HG03066 (cell line): Measurements from ENCODE around the gene OTOF.
"Not testable (repeated sequence)": the region's sequence is repeated elsewhere in the genome, so short reads cannot be mapped to it uniquely, and the experiment has no call there.

Source experiments
- ATAC-seq: cut with Tn5 transposase; IDR thresholded peaks from one replicate; pipeline ENCODE4 v1.9.1; 2021; ENCODE audit warnings: low read depth; ENCODE audit not compliant: unreplicated experiment

The OTOF gene

DNA sequence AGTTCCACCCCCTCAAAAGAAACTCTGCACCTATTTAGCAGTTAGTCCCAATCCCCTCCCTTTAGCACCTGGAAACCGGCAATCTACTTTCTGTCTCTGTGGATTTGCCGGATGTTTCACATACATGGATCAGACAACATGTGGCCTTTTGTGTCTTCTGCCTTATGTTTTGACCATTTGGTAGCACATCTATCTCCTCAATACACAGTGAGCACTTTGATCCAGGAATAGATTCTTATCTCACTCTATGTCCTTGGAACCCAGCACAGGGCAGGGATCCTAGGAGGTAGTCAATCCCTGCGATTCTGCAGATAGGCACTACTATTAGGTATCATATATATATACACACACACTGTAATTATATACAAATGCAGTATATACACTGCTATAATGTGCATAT is 3.8 kb upstream of the OTOF start:
- ATAC-seq, result no peak

DNA sequence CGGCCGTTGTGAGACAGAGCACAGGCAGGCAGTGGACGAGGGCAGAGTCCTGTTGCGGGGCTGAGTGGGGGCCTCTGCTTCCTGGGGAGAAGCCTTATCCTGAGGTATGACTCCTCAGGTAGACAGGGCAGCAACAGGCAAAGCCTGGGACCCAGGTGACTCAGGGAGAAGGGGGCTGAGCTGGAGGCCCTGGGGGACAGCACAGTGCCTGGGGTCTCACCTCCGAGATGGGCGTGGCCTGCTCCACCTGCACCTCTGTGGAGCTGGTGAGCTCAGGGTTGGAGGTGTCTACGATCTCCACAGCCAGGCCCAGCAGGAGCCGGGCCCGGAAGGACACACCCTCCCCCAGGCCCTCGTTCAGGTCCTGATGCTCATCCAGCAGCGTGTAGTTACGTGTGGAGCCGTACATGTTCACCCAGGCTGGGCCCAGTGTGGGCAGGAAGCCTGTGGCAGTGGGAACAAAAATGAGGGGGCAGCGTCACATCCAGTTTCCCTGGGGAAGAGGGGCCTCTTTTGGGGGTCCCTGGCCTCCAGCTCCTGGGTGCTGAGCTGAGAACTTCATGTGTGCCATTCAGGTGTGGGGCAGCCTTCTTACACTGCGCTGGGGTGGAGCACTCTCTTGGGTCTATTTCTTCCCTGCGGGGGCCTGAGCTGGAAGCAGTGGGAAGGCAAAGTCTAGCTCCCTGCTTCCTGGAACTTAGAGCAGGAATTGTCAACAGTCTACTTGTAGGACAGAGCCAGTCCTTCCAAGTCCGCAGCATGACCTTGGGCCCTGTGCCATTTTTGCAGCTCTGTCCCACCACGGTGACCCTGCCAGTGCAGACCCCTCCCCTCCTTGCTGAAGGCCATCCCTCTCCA is 2.9 kb upstream of the OTOF start:
- no peak for ATAC-seq

DNA sequence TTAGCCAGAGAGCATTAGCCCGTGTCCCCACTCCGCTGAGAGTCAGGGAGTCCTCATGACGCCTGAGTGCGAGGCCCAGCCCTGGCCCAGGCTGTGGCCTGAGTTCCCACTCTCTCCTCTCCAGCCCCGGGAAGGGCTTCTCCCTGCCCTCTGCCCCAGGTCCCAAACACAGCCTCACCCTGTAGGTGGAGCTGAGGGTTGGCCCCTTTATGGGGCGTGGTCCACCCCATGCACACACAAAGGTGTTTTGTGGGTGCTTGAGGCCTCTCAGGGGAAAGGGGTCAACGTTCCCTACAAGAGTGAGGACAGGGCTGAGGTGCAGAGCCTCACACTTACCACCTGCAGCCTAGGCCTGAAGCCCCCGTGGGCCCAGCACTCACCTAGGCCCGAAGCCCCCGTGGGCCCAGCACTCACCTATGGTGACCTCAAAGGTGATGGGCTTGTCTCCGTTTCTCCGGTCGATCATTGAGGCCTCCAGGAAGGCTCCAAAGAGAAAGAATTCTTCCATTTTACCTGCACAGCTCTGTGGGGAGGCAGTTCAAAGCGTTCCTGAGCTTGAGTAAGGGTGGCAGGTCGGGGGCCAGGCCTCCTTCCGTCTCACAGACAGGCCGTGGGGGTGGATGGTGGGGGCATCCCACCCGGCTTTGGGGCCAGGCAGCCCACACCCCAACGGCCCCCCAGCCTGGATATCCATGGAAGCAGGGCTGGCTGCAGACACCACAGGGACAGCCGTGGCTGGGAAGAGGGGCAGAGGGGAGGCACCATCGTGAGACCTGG is 2.1 kb upstream of the OTOF start:
- ATAC-seq, result no peak

DNA sequence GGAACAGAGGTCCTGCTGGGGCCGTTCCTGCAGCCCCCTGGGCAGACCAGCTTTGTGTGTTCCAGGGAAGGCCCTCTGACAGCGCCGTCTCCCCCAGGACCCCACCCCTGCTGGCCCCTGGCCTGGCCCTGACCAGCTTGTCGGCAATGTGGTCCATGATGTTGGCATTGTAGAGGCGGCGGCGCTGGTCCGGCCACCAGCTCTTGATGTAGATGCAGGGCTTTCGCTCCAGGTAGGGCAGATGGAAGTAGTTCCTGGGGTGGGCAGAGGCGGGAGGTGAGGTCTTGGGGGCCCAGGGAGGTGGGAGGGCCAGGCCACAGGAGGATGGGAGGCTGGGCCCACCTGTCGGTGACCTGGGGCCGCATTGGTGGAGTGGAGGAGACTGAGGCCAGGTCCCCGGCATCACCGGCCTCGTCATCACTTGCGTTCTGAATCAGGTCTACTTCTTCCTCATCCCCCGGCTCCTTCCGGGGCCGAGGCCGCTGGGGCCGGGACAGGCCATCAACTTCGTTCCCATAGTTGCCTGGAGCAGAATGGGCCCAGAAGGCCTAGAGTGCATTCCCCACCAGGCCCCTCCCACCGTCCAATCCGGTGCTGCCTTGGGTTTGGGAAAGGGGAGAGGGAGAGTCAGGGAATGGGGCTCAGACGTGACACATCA is 1.3 kb upstream of the OTOF start:
- ATAC-seq, result no peak

DNA sequence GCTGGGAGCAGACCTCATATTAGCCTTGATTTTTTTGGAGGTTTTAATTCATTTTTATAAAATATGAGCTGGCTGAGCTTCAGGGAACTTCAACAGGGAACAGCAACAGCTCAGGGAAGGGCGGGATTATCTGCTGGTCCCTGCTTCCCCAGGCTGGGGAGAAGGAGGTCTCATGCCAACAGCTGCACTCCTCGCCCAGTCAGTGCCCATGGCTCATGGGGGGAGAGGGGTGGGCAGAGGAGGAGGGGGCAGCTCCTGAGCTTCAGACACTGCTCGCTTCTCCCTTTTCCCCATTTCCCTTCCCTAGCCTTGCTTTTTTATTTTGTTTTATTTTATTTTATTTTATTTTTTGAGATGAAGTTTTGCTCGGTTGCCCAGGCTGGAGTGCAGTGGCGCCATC is 442 bp upstream of the OTOF start:
- no peak for ATAC-seq

DNA sequence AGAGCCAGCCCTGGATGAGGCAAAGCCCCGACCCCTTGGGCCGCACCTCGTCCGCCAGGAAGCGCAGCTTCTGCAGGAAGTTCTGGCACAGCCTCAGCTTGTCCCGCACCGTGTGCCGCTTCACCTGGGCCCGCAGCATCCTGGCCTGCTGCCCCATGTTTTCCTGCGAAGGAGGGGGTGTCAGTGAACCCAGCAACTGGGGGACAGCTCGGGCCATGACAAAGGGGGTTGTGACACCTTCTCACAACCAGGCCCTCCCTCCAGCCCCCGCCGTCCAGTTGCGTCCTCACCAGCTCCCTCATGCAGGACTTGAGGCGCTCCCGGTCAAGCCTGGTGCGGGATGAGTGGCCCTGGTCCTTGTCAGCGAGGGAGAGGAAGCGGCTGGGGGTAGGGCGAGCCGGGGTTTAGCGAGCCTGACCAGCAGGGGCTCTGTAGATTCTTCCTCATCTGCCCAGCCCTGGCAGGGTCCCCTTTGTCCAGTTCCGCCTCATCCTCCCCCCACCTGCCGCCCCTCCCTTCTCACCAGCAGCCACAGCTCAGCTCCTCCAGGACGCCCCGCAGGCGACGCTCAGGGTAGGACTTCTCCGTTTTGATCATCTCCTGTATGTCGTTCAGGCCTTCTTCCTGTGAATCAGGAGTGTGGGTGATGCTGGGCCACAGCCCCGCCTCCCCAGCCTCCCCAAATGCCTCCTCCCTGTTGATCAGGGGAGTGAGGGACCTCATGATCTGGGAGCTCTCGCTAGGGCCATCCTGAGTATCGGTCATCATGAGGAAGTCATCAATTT is 606 bp downstream of the OTOF start:
- no peak for ATAC-seq

DNA sequence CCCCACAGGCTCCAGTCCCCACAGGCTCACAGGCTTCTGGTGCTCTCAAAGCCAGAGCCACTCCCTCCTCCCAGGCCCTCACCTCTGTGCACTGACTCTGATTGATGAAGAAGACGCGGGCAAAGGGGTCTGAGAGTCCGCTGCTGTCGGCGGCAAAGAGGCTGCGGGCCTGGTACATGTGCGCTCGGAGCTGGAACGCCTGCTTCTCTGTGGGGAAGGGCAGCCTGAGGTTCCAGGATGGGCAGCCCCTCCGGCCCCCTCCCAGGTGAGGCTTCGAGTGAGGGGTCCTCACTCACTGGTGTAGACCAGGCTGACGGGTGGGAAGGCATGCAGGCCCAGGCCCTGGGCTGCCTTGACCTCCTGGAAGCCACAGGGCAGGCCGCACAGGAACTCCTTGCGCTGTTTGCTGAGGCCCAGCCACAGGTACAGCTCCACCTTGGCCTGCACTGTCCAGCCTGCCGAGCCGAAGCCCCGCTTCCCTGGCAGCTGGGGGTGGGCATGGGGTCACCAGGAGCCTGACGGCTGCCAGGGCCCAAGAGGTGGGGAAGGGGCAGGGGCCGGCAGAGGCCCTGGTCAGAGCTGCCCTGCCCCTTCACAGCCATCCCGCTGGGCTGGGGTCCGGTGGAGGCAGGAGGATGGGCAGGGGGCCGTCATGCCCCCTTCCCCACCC is 2.0 kb downstream of the OTOF start:
- ATAC-seq, result no peak

DNA sequence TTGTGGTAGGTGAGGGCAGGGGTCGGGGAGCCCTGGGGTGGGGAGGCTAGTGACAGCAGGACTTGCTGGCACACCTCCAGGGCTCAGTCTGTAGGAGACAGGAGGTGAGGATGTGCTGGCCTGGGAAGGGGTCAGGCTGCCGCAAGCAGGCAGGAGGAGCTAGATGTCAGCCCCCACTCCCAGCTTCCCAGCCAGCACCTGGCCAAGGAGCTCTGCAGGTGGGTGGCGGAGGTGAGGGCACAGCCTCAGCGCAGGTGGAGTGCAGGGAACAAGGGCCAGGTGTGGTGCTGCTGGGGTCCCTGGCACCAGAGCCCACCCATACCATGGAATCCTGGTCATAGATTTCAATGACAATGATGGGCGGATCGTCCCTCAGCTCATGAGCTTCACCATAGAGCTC is 2.9 kb downstream of the OTOF start:
- no peak for ATAC-seq

DNA sequence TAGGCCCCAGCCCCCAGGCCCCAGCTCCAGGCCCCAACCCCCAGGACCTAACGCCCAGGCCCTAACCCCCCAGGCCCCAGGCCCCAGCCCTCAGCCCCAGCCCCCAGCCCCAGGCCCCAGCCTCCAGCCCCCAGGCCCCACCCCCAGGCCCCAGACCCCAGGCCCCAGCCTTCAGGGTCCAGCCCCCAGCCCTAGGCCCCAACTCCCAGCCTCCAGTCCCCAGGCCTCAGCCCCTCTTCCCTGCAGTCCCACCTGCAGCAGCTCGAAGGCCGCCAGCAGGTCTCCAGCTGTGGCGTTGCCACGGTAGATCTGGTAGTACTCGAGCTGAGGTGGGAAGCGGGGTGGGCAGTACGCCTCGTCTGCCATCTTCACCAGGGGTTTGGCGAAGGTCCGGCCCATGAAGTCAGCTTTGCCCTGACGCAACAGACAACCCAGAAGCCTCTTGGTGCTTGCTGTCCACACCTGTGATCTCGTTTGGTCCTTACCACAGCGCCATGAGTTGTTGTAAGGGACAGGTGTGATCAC is 3.6 kb downstream of the OTOF start:
- ATAC-seq, result no peak

DNA sequence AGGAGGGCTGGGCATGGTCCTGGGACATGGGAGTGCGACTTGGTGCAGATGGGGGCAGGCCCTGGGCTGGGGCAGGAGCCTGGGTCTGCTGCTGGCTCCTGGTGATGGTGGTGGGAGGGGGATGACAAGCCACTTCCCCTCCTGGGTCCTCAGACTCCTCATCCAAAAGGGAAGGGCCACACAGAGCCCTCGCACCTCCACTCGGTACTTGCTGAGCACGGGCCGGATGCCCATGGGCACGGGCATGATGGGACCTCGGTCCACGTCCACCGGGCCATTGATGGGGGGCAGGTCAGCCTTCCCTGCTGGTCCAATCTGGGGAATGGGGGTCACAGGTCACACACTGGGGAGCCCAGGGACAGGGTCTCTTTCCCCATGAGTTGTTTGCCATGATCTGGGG is 4.1 kb downstream of the OTOF start:
- ATAC-seq, result no peak

DNA sequence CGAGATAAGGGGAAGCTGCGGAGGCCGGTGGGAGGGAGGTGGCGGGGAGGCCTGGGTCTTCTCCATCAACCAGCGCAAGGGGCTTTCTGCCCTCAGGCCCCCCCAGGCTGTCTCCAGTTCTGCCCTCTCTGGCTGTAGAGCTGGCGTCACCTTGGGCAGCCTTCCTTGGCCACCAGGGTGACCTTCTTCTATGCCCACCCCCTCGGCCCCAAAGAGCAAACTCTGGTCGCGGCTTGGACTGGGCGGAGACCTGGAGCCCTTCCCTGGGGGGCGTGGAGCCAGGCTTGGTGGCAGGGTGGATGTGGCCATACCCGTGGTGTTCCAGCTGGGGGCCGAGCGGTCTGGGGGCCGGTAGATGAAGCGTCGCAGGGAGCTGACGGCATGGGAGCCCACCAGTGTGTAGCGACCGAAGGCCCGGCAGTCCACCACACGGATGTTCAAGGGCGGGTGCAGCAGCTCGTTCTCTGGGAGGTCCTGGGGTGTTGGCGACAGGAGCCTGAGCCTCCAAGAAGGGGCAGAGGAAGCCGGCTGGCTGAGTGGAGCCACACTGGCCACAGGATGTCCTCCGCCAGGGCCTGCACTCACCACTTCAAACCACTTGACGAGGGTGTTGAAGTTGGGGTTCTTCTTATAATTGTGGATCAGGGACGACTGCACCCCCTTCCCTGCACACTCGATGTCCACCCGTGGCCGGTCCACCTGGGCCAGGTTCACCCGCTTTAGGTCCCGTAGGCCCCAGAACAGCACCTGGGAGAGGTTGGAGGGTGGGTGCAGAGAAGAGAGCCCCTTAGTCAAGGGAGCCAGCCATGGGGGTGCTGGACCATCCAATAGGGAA is 4.9 kb downstream of the OTOF start:
- ATAC-seq, result no peak

DNA sequence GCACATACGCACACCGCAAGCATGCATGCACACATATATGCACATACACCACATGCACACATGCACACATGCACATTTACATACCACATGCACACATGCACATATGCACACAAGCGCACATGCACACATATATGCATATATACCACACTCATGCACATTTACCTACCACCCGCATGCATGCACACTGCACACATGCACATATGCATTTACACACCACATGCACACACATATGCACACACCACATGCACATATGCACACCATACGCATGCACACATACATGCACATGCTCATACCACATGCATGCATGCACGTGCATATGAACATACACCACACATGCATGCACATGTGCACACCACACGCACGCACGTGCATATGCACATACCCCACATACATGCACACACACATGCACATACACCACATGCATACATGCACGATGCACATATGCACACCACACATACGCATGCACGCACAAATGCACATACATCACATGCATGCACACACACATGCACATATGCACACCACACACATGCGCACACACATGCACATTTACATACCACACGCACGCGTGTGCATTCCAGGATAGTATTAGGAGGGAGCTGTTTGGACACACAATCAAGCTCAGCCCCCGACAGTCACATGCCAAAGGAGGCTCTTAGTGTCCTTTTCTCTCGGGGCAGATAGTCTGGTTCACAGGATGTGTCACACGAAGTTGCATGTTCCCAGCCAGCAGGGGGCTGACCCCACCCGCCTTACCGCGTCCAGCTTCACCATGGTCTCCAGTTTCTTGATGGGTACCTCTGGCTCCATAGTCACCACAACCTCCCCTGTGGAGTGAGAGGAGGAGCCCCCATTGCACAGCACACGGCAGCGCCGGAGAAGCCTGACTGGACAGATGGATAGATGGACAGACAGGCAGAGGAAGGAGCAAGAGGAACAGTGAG is 5.9 kb downstream of the OTOF start:
- ATAC-seq, result no peak

DNA sequence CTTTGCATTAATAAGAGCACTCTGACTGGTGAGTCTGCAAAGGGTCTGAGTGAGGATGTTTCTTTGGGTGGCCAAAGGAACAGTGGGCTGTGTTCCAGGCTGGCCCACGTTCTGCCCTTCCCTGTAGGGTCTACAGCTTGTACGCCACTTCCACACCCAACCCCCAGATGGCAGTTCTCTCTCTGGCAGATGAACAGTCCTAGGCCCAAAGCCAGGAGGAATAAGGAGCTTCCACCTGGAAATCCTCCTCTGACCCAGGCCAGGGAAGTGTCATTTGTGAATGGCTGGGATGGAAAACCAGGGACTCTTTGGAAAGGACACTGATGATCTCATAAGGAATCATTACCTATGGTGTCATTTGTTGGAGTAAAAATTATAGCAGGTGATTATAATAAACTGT is 6.6 kb downstream of the OTOF start:
- no peak for ATAC-seq

DNA sequence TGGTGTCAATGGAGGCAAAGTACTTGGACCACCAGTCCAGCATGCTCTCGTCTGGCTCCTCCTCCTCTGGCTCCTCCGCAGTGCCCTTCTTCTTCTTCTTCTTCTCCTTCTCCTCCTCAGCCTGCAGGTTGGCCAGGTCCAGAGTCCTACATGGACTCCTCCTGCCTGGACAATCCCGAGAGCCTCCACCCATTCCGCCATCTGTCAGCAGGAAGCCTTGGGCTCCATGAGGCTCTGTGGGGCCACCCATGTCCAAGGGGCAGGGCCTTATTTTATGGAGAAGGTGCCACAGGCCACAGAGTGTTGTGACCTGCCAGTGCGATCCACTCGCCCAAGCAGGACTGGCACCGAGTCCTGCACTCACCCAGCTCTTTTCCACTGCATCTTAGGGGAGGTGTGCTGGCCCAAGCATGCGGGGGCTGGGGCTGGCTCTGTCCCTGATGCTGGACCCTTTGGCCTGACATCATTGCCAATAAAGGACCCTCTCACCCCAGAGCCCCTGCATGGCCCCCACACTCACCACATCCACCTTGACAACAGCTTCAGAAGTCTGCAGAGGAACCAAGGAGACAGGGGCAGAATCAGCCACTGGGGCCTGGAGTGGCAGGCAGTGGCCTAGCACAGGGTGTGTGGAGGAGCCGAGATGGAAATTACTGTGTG is 7.2 kb downstream of the OTOF start:
- ATAC-seq, result no peak

DNA sequence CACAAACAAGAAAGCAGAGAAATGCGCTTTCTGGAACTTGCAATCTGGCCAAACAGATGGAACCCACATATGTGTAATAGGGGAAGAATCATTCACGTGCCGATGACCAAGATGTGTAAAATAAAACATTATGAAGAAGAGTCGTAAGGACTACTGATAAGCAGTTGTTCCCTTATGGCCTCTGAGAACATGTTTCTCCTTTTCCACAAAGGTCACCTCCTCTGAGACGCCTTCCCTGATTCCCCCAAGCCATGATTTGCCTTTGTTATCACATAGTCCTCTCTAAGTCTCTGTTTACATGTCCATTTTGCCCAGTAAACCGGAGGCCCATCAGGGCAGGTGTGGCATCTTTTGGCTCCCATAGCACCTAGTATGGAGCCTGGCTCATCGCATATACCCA is 8.0 kb downstream of the OTOF start:
- no peak for ATAC-seq

DNA sequence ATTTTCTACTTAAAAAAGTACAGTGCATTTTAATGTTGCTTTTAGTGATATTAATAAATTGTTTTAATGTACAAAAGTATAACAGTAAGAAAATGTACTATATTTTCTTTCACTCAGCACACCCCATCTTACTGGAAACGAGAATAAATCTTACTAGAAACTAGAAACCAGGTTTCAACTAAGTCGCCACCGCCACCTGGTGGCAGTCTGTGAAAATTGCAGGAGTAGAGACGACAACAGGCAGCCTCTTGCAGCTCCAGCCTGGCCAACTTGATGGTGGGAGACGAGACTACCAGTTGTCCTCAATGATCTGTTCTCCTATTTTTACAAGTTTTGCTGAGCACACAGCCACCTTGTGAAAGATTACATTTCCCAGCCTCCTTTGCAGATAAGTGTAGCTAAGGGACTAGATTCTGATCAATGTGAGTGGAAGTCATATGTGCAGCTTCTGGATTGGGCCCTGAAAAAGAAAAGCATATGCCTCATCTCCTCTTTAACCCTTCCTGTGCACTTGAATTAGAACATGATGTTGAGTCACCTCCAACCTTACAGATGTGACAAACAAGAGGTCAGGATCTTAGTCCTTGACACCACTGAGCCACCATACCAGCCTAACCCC is 8.7 kb downstream of the OTOF start:
- no peak for ATAC-seq

DNA sequence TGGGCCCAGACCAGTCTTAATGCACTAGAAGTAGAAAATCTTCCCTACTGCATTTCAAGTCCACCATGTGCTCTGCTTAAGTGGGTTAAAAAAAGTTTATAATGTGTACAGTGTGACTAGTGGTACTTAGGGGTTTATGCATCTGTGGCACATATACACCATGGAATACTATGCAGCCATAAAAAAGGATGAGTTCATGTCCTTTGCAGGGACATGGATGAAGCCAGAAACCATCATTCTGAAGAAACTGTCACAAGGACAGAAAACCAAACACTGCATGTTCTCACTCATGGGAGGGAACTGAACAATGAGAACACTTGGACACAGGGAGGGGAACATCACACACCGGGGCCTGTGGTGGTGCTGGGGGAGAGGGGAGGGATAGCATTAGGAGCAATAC is 9.4 kb downstream of the OTOF start:
- ATAC-seq, result not testable (repeated sequence)
